HepG2 (cell line): ENCODE measurements around the gene CABP4. TPM values are rescaled to one million over a fixed set of nuclear protein-coding genes. Genes with fewer than 3 reads are reported as not detected.

Experiments used
- HDAC1 ChIP-seq: sonication (generic); formaldehyde crosslinking; IDR thresholded peaks from 2 replicates; pipeline ENCODE4 v1.5.1; 2020; ENCODE audit warnings: mild to moderate bottlenecking, missing genetic modification reagents
- KDM5A ChIP-seq: fragments of 200-600 bp; sonication (generic); IDR thresholded peaks from 2 replicates; pipeline ENCODE4 v1.7.0; 2018; ENCODE audit warnings: antibody characterized with exemption, mild to moderate bottlenecking, low read length, borderline replicate concordance
- PHF20 ChIP-seq: sonication (generic); formaldehyde crosslinking; IDR thresholded peaks from 2 replicates; pipeline ENCODE4 v1.5.0; 2020; ENCODE audit warnings: mild to moderate bottlenecking, missing genetic modification reagents
- SOX13 ChIP-seq, 3 experiments: fragments of 450-650 bp in 1 of 3; sonication (generic) in 1 of 3; formaldehyde crosslinking in 1 of 3; IDR thresholded peaks in 2 of 3; conservative IDR thresholded peaks in 1 of 3; 2 replicates each; pipeline versions ENCODE4 v1.5.0 to v1.6.1; 2016 to 2020; ENCODE audit warnings: antibody characterized with exemption in 1 of 3, mild to moderate bottlenecking in 1 of 3, missing compliant biosample characterization in 1 of 3, missing genetic modification reagents in 1 of 3, moderate library complexity in 1 of 3
- SP2 ChIP-seq: sonication (generic); formaldehyde crosslinking; IDR thresholded peaks from 2 replicates; pipeline ENCODE4 v1.5.1; 2020; ENCODE audit warnings: mild to moderate bottlenecking, missing genetic modification reagents
- TBX2 ChIP-seq: sonication (generic); formaldehyde crosslinking; IDR thresholded peaks from 2 replicates; pipeline ENCODE4 v1.5.0; 2020; ENCODE audit warnings: missing genetic modification reagents, mild to moderate bottlenecking, borderline replicate concordance
- YEATS4 ChIP-seq: sonication (generic); formaldehyde crosslinking; IDR thresholded peaks from 2 replicates; pipeline ENCODE4 v1.4.0; 2020; ENCODE audit warnings: missing genetic modification reagents, borderline replicate concordance
- ZNF180 ChIP-seq: sonication (generic); formaldehyde crosslinking; IDR thresholded peaks from 2 replicates; pipeline ENCODE4 v1.4.0; 2020; ENCODE audit warnings: low read depth, missing genetic modification reagents, borderline replicate concordance
- ZNF510 ChIP-seq: sonication (generic); formaldehyde crosslinking; IDR thresholded peaks from 2 replicates; pipeline ENCODE4 v1.4.0; 2020; ENCODE audit warnings: low read depth, mild to moderate bottlenecking, missing genetic modification reagents
- ZNF644 ChIP-seq: IDR thresholded peaks from 2 replicates; pipeline ENCODE4 v1.6.1; 2016; ENCODE audit warnings: low read depth
- ZZZ3 ChIP-seq: sonication (generic); formaldehyde crosslinking; IDR thresholded peaks from 2 replicates; pipeline ENCODE4 v1.4.0; 2020; ENCODE audit warnings: missing genetic modification reagents, mild to moderate bottlenecking, borderline replicate concordance
- polyA plus RNA-seq, 8 experiments: library from polyadenylated mRNA; depleted of rRNA in 3 of 8; stranded (reverse) in 7 of 8; unstranded in 1 of 8; fragments of >200 nt; fragmentation: Illumina TruSeq in 4 of 8; extraction: Trizol in 4 of 8; gene quantifications; 2 replicates each; pipeline versions ENCODE4 v1.2.1 to v1.2.3, GENCODE V29; 2011 to 2016; ENCODE audit warnings: low read depth in 4 of 8, missing spikeins in 1 of 8, mixed read lengths in 1 of 8; ENCODE audit not compliant: insufficient read depth in 1 of 8
- total RNA-seq, 5 experiments: library from RNA; depleted of rRNA; stranded (reverse); fragments of >200 nt; fragmentation: Illumina TruSeq; extraction: Trizol; gene quantifications; 2 replicates each; pipeline ENCODE4 v1.2.3, GENCODE V29; 2016; ENCODE audit warnings: low read depth in 1 of 5
- TF ChIP-seq, protein P1 (sequence below), 2 experiments: fragments of 450-650 bp in 1 of 2; sonication (generic) in 1 of 2; formaldehyde crosslinking in 1 of 2; IDR thresholded peaks; 2 replicates each; pipeline versions ENCODE4 v1.6.1 to v1.8.0; 2016 to 2022; ENCODE audit warnings: antibody characterized with exemption in 1 of 2, mild to moderate bottlenecking in 1 of 2, missing genetic modification reagents in 1 of 2
- TF ChIP-seq, protein P2 (sequence below), 2 experiments: IDR thresholded peaks; 2 replicates each; pipeline ENCODE4 v1.6.1; 2011 to 2012; ENCODE audit warnings: low read length in 2 of 2, borderline replicate concordance in 1 of 2, low read depth in 1 of 2, mild to moderate bottlenecking in 1 of 2, moderate library complexity in 1 of 2

Gene CABP4
- total and polyA plus RNA-seq, 2 of the 13 experiments (the other 11 are each of a cell fraction or from before 2014, with no cell fraction given): not detected

DNA sequence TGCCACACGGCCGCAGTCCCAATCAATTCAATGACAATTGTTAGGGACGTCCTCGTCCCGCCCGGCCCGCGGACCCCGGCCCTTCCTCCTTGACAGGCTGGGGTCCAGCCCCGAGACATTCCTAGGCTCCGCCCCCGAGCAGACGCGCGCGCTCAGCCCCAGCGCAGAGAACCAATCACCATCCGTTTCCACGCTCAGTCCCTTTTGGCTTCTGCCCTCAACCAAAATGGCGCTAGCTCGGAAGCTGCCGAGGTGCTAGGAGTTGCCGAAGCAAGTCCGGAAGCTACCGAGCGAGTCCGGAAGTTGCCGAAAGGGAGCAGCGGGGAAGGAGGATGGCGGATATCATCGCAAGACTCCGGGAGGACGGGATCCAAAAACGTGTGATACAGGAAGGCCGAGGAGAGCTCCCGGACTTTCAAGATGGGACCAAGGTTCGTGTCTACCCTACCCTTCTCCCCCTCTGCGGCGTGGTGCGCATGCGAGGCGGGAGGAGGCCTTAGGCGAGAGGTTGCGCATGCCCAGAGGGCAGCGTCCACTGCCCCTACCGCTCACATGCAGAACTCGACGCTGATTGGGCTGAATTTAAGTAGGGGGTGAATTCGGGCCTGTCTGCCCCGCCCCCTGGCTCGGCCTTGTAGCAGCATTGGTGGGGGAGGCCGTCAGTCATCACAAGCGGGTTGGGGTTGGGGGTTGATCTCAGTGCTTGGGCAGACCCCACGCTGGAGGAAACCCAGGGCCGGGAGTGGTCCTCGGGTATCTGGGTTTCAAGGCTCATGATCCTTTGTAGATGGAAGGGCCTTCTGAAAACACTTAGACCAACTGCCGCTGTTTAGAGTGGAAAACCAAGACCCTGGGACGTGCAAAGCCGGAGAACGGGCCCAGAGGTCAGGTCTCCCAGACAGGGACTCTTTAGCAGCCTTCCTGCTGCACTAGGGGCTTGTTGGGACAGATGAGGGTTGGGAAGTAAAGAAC is 28.0 kb downstream of the CABP4 start, which contains the start of gene AIP (continued):
- TF ChIP-seq, protein P1, sequence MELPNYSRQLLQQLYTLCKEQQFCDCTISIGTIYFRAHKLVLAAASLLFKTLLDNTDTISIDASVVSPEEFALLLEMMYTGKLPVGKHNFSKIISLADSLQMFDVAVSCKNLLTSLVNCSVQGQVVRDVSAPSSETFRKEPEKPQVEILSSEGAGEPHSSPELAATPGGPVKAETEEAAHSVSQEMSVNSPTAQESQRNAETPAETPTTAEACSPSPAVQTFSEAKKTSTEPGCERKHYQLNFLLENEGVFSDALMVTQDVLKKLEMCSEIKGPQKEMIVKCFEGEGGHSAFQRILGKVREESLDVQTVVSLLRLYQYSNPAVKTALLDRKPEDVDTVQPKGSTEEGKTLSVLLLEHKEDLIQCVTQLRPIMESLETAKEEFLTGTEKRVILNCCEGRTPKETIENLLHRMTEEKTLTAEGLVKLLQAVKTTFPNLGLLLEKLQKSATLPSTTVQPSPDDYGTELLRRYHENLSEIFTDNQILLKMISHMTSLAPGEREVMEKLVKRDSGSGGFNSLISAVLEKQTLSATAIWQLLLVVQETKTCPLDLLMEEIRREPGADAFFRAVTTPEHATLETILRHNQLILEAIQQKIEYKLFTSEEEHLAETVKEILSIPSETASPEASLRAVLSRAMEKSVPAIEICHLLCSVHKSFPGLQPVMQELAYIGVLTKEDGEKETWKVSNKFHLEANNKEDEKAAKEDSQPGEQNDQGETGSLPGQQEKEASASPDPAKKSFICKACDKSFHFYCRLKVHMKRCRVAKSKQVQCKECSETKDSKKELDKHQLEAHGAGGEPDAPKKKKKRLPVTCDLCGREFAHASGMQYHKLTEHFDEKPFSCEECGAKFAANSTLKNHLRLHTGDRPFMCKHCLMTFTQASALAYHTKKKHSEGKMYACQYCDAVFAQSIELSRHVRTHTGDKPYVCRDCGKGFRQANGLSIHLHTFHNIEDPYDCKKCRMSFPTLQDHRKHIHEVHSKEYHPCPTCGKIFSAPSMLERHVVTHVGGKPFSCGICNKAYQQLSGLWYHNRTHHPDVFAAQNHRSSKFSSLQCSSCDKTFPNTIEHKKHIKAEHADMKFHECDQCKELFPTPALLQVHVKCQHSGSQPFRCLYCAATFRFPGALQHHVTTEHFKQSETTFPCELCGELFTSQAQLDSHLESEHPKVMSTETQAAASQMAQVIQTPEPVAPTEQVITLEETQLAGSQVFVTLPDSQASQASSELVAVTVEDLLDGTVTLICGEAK (IDR thresholded peaks at IDR 0.05): no peak
- TF ChIP-seq, protein P1 (CRISPR knock-in tag; IDR thresholded peaks at IDR 0.05): peak; percentile 81; the same call in 1 of the 2 replicates
- TF ChIP-seq KDM5A (peak; percentile 73), ZNF180 (CRISPR knock-in tag) (no peak), SOX13 (IDR thresholded peaks at IDR 0.05) (no peak), SOX13 (CRISPR knock-in tag; conservative IDR thresholded peaks at IDR 0.05 in 1 of 2, IDR thresholded peaks at IDR 0.05 in 1 of 2) (peak in 1 of 2 experiments; percentile 30; a peak in 1 of 4 replicates), YEATS4 (CRISPR knock-in tag) (peak; percentile 78), SP2 (CRISPR knock-in tag) (peak; percentile 88), PHF20 (CRISPR knock-in tag) (peak; percentile 73), ZNF644 (CRISPR knock-in tag) (peak; percentile 50; the same call in 1 of the 2 replicates), ZZZ3 (peak; percentile 75; the same call in 1 of the 2 replicates), TBX2 (CRISPR knock-in tag) (peak; percentile 94), HDAC1 (CRISPR knock-in tag) (peak; percentile 84), ZNF510 (peak; percentile 99)
- TF ChIP-seq, protein P2, sequence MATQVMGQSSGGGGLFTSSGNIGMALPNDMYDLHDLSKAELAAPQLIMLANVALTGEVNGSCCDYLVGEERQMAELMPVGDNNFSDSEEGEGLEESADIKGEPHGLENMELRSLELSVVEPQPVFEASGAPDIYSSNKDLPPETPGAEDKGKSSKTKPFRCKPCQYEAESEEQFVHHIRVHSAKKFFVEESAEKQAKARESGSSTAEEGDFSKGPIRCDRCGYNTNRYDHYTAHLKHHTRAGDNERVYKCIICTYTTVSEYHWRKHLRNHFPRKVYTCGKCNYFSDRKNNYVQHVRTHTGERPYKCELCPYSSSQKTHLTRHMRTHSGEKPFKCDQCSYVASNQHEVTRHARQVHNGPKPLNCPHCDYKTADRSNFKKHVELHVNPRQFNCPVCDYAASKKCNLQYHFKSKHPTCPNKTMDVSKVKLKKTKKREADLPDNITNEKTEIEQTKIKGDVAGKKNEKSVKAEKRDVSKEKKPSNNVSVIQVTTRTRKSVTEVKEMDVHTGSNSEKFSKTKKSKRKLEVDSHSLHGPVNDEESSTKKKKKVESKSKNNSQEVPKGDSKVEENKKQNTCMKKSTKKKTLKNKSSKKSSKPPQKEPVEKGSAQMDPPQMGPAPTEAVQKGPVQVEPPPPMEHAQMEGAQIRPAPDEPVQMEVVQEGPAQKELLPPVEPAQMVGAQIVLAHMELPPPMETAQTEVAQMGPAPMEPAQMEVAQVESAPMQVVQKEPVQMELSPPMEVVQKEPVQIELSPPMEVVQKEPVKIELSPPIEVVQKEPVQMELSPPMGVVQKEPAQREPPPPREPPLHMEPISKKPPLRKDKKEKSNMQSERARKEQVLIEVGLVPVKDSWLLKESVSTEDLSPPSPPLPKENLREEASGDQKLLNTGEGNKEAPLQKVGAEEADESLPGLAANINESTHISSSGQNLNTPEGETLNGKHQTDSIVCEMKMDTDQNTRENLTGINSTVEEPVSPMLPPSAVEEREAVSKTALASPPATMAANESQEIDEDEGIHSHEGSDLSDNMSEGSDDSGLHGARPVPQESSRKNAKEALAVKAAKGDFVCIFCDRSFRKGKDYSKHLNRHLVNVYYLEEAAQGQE (IDR thresholded peaks at IDR 0.05; ENCODE audit: borderline replicate concordance in 1 of 2, low read depth in 1 of 2, low read length in 2 of 2): no peak
